HEK293T (cell line): ENCODE results near the gene RANGAP1.

Source experiments
- FOXA1 ChIP-seq: fragments of 450-650 bp; IDR thresholded peaks from 2 replicates; pipeline ENCODE4 v1.6.1; 2016; ENCODE audit warnings: mild to moderate bottlenecking
- FOXM1 ChIP-seq: fragments of 450-650 bp; IDR thresholded peaks from 2 replicates; pipeline ENCODE4 v1.6.1; 2017; ENCODE audit warnings: mild to moderate bottlenecking, borderline replicate concordance
- SP1 ChIP-seq: fragments of 450-650 bp; IDR thresholded peaks from 2 replicates; pipeline ENCODE4 v1.6.1; 2017
- SUZ12 ChIP-seq: fragments of 450-650 bp; IDR thresholded peaks from 2 replicates; pipeline ENCODE4 v1.6.1; 2016; ENCODE audit warnings: mild to moderate bottlenecking
- TARDBP ChIP-seq: fragments of 450-650 bp; IDR thresholded peaks from 2 replicates; pipeline ENCODE4 v1.6.1; 2016

GRCh38 chr22:41215409-41215808, 70.6 kb downstream of the RANGAP1 start:
- no peak for TF ChIP-seq FOXA1
- TF ChIP-seq SP1: no peak
- TF ChIP-seq SUZ12: no peak
- TF ChIP-seq FOXM1: no peak
- TF ChIP-seq TARDBP: no peak
